ENCODE results near the gene TCOF1.
A peak's percentile ranks its signal among the peaks of the same experiment; 100 is the strongest.

TCOF1 gene

DNA sequence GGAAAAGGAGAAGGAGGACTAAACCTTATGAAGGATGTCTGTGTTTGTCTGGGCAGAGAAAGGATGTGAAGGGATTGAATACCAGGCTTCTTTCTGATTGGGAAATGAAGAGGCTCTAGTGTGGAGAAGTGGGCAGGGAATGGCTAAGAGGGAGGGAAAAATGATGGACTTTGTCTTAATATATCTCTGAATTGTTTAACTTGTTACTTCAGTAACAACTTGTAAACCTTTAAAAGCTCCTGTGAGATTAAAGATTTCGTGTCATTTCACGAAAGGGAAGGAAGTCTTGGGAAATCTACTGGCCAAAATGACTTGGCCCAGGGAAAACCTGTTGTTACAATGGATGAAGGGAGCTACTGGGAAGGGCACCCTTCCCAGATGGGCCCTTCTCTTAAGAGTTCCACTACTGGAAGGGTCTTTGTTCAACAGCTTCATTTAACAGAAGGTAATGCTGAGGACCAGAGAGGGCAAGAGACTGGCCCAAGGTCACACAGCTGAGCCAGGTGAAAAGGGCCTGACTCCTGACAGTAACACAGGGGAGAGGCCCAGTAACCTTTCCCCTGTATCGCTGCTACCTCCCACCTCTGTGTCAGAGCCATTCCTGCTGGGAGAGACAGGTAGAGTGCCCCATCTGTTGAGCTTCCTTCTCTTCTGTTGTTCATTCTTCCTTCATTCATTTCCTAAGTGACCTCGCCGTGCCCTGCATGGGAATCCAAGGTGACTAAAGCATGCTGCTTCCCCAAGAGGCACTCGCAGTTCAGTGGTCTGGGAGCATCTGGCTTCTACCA lies 5.1 kb upstream of the TCOF1 start:
- Mint-ChIP-seq H3K9me3 (no peaks in the 10 kb centered on the region), H3K36me3 (no peaks in the 10 kb centered on the region)
- no peak for DNase-seq

GRCh38 chr5:150353032-150353675 lies 4.3 kb upstream of the TCOF1 start:
- Mint-ChIP-seq H3K4me1 (peaks cover 16 to 18% of the 10 kb centered on the region in 2 donors), H3K27ac (peak overlapping the region; percentile 65)

More for the DNA sequence above, 5.1 kb upstream of the TCOF1 start:
- H3K4me1 Mint-ChIP-seq = peaks cover 17 to 19% of the 10 kb centered on the region in 2 donors
- no peak for ATAC-seq (replicated peaks)
- peak overlapping the region; percentile 65 for H3K27ac Mint-ChIP-seq
- H3K4me3 Mint-ChIP-seq = no peak overlapping the region
- no peaks in the 10 kb centered on the region for H3K27me3 Mint-ChIP-seq

DNA sequence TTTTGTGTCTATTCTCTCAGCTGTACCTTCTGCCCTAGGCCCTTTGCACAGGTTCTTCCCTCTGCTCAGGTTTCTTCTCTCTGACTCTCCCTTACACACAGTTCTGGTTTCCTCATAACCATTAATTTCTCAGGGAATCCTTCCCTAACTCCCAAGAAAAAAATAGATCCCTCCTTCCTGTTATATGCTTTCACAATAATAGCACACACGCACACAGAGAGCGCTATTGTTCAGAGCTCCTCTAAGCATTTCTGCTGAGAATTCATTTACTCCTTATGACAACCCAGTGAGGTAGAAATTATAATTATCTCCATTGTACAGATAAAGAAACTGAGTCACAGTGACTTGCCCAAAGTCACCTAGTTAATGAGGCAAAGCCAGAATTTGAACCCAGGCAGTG lies 1.7 kb upstream of the TCOF1 start:
- peaks cover 10 to 14% of the 10 kb centered on the region in 2 donors for H3K36me3 Mint-ChIP-seq
- H3K4me3 Mint-ChIP-seq = no peak overlapping the region
- no peak overlapping the region for H3K27ac Mint-ChIP-seq
- peaks cover 28 to 31% of the 10 kb centered on the region in 2 donors for H3K4me1 Mint-ChIP-seq
- no peaks in the 10 kb centered on the region for H3K27me3 Mint-ChIP-seq
- no peak for ATAC-seq (replicated peaks)
- no peaks in the 10 kb centered on the region for H3K9me3 Mint-ChIP-seq
- no peak for DNase-seq

More at GRCh38 chr5:150353032-150353675, 4.3 kb upstream of the TCOF1 start:
- Mint-ChIP-seq H3K27me3 (no peaks in the 10 kb centered on the region), H3K9me3 (no peaks in the 10 kb centered on the region), H3K36me3 (no peaks in the 10 kb centered on the region), H3K4me3 (no peak overlapping the region)
- DNase-seq = no peak
- no peak for ATAC-seq (replicated peaks)

- ATAC-seq (replicated peaks) (no peak), DNase-seq (no peak)
- H3K4me1 Mint-ChIP-seq = peaks cover 30 to 35% of the 10 kb centered on the region in 2 donors
- peak overlapping the region; percentile 90 for H3K27ac Mint-ChIP-seq
- H3K4me3 Mint-ChIP-seq = peak overlapping the region; percentile 90 to 92
- peaks cover 14 to 19% of the 10 kb centered on the region in 2 donors for H3K36me3 Mint-ChIP-seq
- no peaks in the 10 kb centered on the region for H3K9me3 Mint-ChIP-seq
- no peaks in the 10 kb centered on the region for H3K27me3 Mint-ChIP-seq
Measured at GRCh38 chr5:150356575-150357294, 762 bp upstream of the TCOF1 start.

DNA sequence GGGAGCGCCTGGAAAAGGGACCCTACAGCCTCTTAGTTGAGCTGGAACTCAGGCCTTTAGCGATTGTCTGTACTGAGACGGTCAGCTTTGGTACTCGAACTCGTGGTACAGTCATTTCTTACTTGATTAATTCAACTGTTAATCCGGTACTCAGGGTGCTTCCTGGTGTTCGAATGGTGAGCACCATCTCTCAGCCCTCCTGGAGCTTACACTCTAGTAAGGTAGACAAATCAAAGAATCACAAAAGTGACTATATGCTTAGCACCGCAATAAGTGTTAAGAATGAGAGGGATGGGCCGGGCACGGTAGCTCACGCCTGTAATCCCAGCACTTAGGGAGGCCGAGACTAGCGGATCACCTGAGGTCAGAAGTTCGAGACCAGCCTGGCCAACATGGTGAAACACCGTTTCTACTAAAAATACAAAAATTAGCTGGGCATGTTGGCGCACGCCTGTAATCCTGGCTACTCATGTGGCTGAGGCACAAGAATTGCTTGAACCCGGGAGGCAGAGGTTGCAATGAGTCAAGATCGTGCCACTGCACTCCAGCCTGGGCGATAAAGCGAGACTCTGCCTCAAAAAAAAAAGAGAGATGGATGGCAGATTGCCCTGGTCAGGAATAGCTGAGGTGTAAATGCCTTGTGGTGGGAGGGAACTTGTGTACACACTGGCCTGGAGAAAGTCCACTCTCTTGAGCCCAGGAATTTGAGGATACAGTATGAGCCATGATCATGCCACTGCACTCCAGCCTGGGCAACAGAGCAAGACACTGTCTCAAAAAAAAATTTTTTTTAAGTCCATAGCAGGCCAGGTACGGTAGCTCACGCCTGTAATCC lies 981 bp downstream of the TCOF1 start:
- DNase-seq (no peak), ATAC-seq (replicated peaks) (peak in 1 of 2 donors; percentile 9)
- Mint-ChIP-seq H3K9me3 (no peaks in the 10 kb centered on the region), H3K36me3 (peaks cover 29% of the 10 kb centered on the region in 2 donors), H3K4me3 (peak overlapping the region; percentile 90 to 92), H3K4me1 (peaks cover 34 to 45% of the 10 kb centered on the region in 2 donors), H3K27ac (peak overlapping the region; percentile 96), H3K27me3 (no peaks in the 10 kb centered on the region)

DNA sequence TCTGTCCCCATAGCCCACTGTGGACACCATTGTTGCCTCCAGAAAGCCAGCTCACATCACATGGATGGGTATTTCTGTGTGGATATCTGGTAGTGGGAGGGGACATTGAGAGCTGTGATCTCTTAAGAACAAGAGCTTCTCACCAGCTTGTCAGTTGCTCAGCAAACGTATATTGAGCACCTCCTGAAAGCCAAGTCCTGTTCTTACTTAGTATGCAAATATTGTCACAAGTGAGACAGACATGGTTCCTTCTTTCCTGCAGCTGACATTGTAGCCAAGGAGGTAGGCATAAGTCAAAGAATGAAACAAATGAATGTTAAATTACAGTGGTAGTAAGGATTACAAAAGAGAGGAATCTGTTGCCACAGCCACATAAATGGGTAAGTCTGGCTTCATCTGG lies 3.8 kb downstream of the TCOF1 start:
- H3K4me3 Mint-ChIP-seq = no peak overlapping the region
- peaks cover 32 to 47% of the 10 kb centered on the region in 2 donors for H3K4me1 Mint-ChIP-seq
- DNase-seq = no peak
- no peaks in the 10 kb centered on the region for H3K27me3 Mint-ChIP-seq
- H3K27ac Mint-ChIP-seq = peak overlapping the region; percentile 14
- ATAC-seq (replicated peaks) = no peak
- H3K36me3 Mint-ChIP-seq = peaks cover 42% of the 10 kb centered on the region in 2 donors
- no peaks in the 10 kb centered on the region for H3K9me3 Mint-ChIP-seq

GRCh38 chr5:150363185-150363584 lies 5.7 kb downstream of the TCOF1 start:
- no peak for ATAC-seq (replicated peaks)
- H3K27me3 Mint-ChIP-seq = no peaks in the 10 kb centered on the region
- H3K4me1 Mint-ChIP-seq = peaks cover 28 to 47% of the 10 kb centered on the region in 2 donors
- H3K27ac Mint-ChIP-seq = no peak overlapping the region
- H3K36me3 Mint-ChIP-seq = peaks cover 51 to 52% of the 10 kb centered on the region in 2 donors
- DNase-seq = no peak
- H3K9me3 Mint-ChIP-seq = no peaks in the 10 kb centered on the region
- no peak overlapping the region for H3K4me3 Mint-ChIP-seq

DNA sequence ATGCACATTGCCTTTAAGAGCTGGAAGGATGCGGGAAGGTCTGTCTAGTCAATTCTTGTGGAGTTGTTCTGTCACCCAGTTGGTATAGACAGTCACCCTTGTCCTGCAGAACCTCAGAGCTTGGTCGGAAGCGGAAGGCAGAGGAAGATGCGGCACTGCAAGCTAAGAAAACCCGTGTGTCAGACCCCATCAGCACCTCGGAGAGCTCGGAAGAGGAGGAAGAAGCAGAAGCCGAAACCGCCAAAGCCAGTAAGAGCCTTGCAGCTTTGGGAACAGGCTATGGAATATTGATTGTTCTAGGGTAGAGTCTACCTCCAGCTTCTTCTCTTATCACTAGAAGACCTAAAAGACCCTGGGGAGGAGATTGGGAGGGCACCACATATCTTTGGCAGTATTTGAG lies 6.5 kb downstream of the TCOF1 start:
- H3K4me1 Mint-ChIP-seq = peaks cover 26 to 40% of the 10 kb centered on the region in 2 donors
- H3K27me3 Mint-ChIP-seq = no peaks in the 10 kb centered on the region
- H3K4me3 Mint-ChIP-seq = no peak overlapping the region
- no peaks in the 10 kb centered on the region for H3K9me3 Mint-ChIP-seq
- no peak overlapping the region for H3K27ac Mint-ChIP-seq
- DNase-seq (no peak), ATAC-seq (replicated peaks) (no peak)
- peaks cover 52 to 54% of the 10 kb centered on the region in 2 donors for H3K36me3 Mint-ChIP-seq

DNA sequence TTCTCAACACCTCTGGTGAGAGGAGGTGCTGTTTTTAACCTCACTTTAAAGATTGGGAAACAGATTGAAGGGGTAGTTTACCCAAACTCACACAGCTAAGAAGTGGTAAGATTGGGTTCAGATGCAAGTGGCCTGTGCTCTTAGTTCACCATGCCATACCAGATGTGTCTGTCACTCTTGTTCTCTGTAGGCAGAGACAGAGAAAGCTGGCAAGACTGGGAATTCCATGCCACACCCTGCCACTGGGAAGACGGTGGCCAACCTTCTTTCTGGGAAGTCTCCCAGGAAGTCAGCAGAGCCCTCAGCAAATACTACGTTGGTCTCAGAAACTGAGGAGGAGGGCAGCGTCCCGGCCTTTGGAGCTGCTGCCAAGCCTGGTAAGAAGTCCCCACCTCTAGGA lies 11.0 kb downstream of the TCOF1 start:
- no peak overlapping the region for H3K4me3 Mint-ChIP-seq
- no peaks in the 10 kb centered on the region for H3K9me3 Mint-ChIP-seq
- DNase-seq (no peak), ATAC-seq (replicated peaks) (no peak)
- H3K27me3 Mint-ChIP-seq = no peaks in the 10 kb centered on the region
- H3K27ac Mint-ChIP-seq = no peak overlapping the region
- H3K36me3 Mint-ChIP-seq = peaks cover 46 to 59% of the 10 kb centered on the region in 2 donors
- peaks cover 0 to under 1% of the 10 kb centered on the region in 2 donors for H3K4me1 Mint-ChIP-seq

GRCh38 chr5:150372639-150373038 lies 15.1 kb downstream of the TCOF1 start:
- no peaks in the 10 kb centered on the region for H3K4me1 Mint-ChIP-seq
- H3K27ac Mint-ChIP-seq = peak overlapping the region; percentile 11
- H3K36me3 Mint-ChIP-seq = peaks cover 51 to 77% of the 10 kb centered on the region in 2 donors
- no peaks in the 10 kb centered on the region for H3K27me3 Mint-ChIP-seq
- DNase-seq = no peak
- no peak for ATAC-seq (replicated peaks)
- H3K4me3 Mint-ChIP-seq = no peak overlapping the region
- no peaks in the 10 kb centered on the region for H3K9me3 Mint-ChIP-seq

DNA sequence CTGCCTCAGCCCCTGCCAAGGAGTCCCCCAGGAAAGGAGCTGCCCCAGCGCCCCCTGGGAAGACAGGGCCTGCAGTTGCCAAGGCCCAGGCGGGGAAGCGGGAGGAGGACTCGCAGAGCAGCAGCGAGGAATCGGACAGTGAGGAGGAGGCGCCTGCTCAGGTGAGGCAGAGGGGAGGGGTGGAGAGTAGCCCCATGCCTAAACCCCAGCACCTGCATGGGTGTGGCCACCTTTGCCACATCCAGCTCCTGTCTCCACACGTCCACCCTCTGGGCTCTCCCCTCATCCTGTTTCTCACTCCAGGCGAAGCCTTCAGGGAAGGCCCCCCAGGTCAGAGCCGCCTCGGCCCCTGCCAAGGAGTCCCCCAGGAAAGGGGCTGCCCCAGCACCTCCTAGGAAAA lies 17.2 kb downstream of the TCOF1 start:
- Mint-ChIP-seq H3K27me3 (no peaks in the 10 kb centered on the region), H3K4me1 (no peaks in the 10 kb centered on the region), H3K36me3 (peaks cover 58 to 83% of the 10 kb centered on the region in 2 donors), H3K27ac (peak overlapping the region; percentile 67), H3K4me3 (no peak overlapping the region), H3K9me3 (no peaks in the 10 kb centered on the region)
- DNase-seq = no peak
- ATAC-seq (replicated peaks) = no peak

DNA sequence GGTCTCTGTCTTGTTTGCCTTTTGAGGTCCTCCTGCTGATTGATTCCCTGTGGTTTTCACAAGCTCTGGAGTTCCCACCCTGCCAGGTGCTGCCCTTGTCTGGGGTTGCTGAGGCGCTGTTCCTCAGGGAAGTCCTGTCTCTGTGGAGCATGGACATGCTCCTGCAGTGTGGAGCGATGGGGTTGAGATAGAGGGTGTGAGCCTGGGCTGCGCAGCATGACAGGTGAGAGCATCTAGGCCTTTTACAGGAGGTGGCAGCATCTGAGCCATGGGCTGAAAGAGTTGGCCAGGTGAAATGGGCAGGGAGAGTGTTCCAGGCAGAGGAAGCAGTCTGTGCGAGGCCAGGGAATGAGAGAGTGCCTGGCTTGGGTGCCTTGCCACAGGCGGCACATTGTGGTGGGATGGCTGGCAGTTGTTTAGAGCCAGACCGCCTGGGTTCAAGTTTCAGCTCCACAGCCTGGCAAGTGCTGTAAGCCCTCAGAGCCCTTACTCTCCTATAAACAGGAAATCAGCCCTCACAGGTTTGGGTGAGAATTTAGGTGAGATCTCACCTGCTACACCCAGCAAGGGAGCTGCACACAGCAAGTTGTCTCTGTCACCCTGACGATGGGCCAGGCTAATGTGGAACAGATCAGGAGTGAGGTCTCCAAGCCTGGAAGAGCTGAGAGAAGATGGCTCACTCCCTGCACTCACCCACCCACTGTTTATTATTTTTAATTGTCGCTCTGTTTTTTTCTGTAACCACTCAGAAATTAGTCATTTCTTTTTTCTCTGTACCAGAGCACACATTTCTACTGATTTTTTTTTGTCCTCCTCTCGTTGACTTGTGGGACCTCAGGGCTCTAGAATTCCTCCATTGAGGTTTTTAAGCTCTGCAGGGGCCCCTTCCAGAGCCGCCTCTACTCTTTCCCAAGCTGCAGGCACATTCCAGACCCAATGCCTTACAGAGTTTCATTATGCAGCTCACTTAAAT lies 19.6 kb downstream of the TCOF1 start:
- Mint-ChIP-seq H3K36me3 (peaks cover 48 to 72% of the 10 kb centered on the region in 2 donors), H3K9me3 (no peaks in the 10 kb centered on the region), H3K4me1 (no peaks in the 10 kb centered on the region), H3K27ac (peak overlapping the region; percentile 56), H3K27me3 (no peaks in the 10 kb centered on the region), H3K4me3 (no peak overlapping the region)
- DNase-seq = no peak
- no peak for ATAC-seq (replicated peaks)
